ENCODE data around the gene PLA1A.
"Not testable (repeated sequence)": the region's sequence is repeated elsewhere in the genome, so short reads cannot be mapped to it uniquely, and the experiment has no call there.

The PLA1A gene

GRCh38 chr3:119597548-119598288 lies at the start of gene PLA1A:
Gene PLA1A, plus strand, starts transcription at chr3:119597885. Its CDS starts 29 bp downstream, at chr3:119597914.
- DNase-seq (ENCODE audit: low read depth): no peak

- DNase-seq (ENCODE audit: low read depth): no peak
Observed at GRCh38 chr3:119548341-119548740, 49.3 kb upstream of the PLA1A start.

GRCh38 chr3:119550192-119550910 lies 47.3 kb upstream of the PLA1A start:
- no peak for DNase-seq (ENCODE audit: low read depth)

- no peak for DNase-seq (ENCODE audit: low read depth)
Observed at GRCh38 chr3:119551598-119551997, 46.1 kb upstream of the PLA1A start.

GRCh38 chr3:119552928-119553327 lies 44.8 kb upstream of the PLA1A start:
- DNase-seq (ENCODE audit: low read depth): not testable (repeated sequence)

- no peak for DNase-seq (ENCODE audit: low read depth)
Observed at GRCh38 chr3:119553823-119554415, 43.8 kb upstream of the PLA1A start.

- DNase-seq (ENCODE audit: low read depth): no peak
Observed at GRCh38 chr3:119555309-119555735, 42.4 kb upstream of the PLA1A start.

- DNase-seq (ENCODE audit: low read depth): no peak
Observed at GRCh38 chr3:119555929-119556328, 41.8 kb upstream of the PLA1A start.

- DNase-seq (ENCODE audit: low read depth): no peak
Observed at GRCh38 chr3:119557192-119557876, 40.4 kb upstream of the PLA1A start.

- DNase-seq (ENCODE audit: low read depth): no peak
Observed at GRCh38 chr3:119557877-119558269, 39.8 kb upstream of the PLA1A start.

- no peak for DNase-seq (ENCODE audit: low read depth)
Observed at GRCh38 chr3:119558626-119559317, 38.9 kb upstream of the PLA1A start.

- no peak for DNase-seq (ENCODE audit: low read depth)
Observed at GRCh38 chr3:119559441-119559963, 38.2 kb upstream of the PLA1A start, which contains the start of gene CD80. Gene CD80, minus strand, starts transcription at chr3:119559614. Its CDS starts 1,886 bp downstream, at chr3:119557728.

GRCh38 chr3:119560160-119560559 lies 37.5 kb upstream of the PLA1A start:
- DNase-seq (ENCODE audit: low read depth): no peak

- DNase-seq (ENCODE audit: low read depth): no peak
Observed at GRCh38 chr3:119562307-119562961, 35.3 kb upstream of the PLA1A start.

GRCh38 chr3:119563334-119563733 lies 34.4 kb upstream of the PLA1A start:
- DNase-seq (ENCODE audit: low read depth): not testable (repeated sequence)

- no peak for DNase-seq (ENCODE audit: low read depth)
Observed at GRCh38 chr3:119569156-119569555, 28.5 kb upstream of the PLA1A start.

GRCh38 chr3:119570229-119570628 lies 27.5 kb upstream of the PLA1A start:
- DNase-seq (ENCODE audit: low read depth): no peak

GRCh38 chr3:119571230-119571629 lies 26.5 kb upstream of the PLA1A start:
- DNase-seq (ENCODE audit: low read depth): no peak

GRCh38 chr3:119571688-119572087 lies 26.0 kb upstream of the PLA1A start:
- no peak for DNase-seq (ENCODE audit: low read depth)

- no peak for DNase-seq (ENCODE audit: low read depth)
Observed at GRCh38 chr3:119575507-119575906, 22.2 kb upstream of the PLA1A start.
